ES-I3 (cell line): ENCODE results near the gene TBX4.

Experiments
- H3K36me3 ChIP-seq: 2 replicates; pipeline ENCODE4 v1.6.1; 2013; ENCODE audit warnings: mild to moderate bottlenecking, low read length, control low read depth, moderate library complexity; ENCODE audit not compliant: insufficient read depth
- H3K4me1 ChIP-seq: 2 replicates; pipeline ENCODE4 v1.6.1; 2013; ENCODE audit warnings: mild to moderate bottlenecking, control low read depth, low read length; ENCODE audit not compliant: insufficient read depth
- H3K9ac ChIP-seq: 2 replicates; pipeline ENCODE4 v1.6.1; 2013; ENCODE audit warnings: low read depth, mild to moderate bottlenecking, low read length, moderate library complexity
- H3K9me3 ChIP-seq: 2 replicates; pipeline ENCODE4 v1.6.1; 2013; ENCODE audit warnings: mild to moderate bottlenecking, low read length, moderate library complexity; ENCODE audit not compliant: control insufficient read depth, insufficient read depth

TBX4 gene

DNA sequence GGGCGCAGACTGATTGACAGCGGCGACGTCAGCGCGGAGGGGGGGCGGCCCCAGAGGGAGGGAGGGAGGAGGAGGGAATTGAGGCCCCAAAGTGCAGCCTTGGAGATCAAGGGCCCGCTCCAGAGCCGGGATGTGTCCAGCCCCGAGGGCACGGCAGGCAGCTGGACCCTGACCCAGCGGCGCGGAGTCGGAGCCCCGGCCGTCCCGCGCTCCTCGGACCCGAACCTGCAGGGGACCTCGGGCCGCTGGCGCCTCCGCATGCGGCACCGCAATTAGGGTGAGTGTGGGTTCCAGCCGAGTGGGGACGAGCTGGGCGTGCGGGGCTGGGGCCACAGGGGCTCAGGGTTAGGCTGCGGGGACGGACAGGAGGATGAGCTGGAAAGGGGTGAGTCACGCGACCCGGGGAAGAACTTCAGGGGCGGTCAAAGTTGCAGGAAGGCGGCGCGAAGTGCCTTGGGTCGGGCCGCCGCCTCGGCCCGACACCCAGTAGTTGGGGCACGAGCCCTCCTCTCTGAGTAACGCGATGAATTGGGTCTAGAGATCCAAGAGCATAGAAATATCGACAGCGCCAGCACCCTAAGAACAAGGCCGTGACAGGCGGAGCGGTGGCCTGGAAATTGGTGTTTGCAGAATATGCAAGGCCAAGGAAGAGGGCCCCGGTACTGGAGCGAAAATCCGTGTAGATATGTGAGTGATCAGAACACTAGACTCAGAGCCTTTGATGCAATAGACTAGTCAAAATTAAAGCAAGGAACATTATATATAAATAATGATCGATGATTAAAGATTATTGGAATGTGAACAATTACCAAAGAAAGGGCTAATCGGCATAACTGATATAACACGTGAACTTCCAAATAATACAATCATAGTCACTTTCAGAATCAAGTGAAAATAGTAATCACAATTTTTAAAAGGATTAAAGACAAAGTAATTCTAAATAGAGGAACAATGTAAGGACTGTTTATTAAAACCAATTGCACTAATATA, at the start of gene TBX4:
Gene TBX4 (plus strand): TSS at position 122 of the 990 bp plus-strand sequence. CDS start 4,069 bp downstream, outside the sequence.
- no peaks in the 10 kb centered on the region for H3K9me3 ChIP-seq
- H3K4me1 ChIP-seq: peaks cover 6% of the 10 kb centered on the region
- peak within 1 kb of the TSS; percentile 67; the same call in 1 of the 2 replicates for H3K9ac ChIP-seq
- H3K36me3 ChIP-seq: no peaks in the 10 kb centered on the region

- Histone ChIP-seq H3K9ac (no peak overlapping the region), H3K9me3 (no peaks in the 10 kb centered on the region), H3K36me3 (no peaks in the 10 kb centered on the region), H3K4me1 (peaks cover 20% of the 10 kb centered on the region)
Measured at GRCh38 chr17:61402978-61403800, 49.0 kb upstream of the TBX4 start.

DNA sequence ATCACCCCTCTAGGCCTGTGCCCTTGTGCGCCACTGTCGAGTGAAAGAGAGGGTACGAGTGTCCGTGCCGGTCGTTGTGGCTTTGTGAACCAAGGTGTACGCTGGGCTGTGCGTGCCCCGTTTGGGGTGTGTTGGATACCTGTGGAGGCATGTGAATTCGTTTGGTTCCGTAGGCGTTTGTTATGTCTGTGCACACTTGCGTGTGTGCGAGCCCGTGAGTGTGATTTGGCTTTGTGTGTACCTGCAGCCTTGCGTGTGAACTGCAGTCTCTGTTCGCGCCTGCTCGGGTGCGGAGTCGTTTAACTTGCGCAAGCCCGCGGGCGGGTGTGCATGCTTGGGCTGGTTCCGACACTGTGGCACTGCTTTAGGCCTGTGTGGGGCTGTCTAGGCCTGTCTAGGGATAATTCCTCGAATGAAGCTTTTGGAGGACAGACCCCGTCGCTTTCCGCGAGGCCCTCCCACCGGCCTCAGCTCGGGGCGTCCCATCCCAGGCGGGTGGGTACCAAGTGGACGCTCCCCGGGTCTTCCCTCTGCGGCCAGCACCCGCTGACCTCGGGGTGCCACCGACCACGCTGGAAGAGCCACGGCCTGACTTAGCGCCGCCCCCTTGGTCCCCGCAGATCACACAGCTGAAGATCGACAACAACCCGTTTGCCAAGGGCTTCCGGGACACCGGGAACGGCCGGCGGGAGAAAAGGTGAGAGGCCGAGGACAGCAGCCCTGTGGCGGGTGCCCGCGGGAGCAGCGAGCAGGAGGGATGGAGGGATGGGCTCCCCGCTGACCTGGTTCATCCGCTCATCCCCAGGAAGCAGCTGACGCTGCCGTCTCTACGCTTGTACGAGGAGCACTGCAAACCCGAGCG, 48.2 kb upstream of the TBX4 start:
- Histone ChIP-seq H3K4me1 (peaks cover 20% of the 10 kb centered on the region), H3K36me3 (no peaks in the 10 kb centered on the region), H3K9ac (peak overlapping the region; percentile 45; the same call in 1 of the 2 replicates), H3K9me3 (no peaks in the 10 kb centered on the region)

GRCh38 chr17:61404663-61404912, 47.6 kb upstream of the TBX4 start:
- Histone ChIP-seq H3K4me1 (peaks cover 20% of the 10 kb centered on the region), H3K36me3 (no peaks in the 10 kb centered on the region), H3K9ac (peak overlapping the region; percentile 45; the same call in 1 of the 2 replicates), H3K9me3 (no peaks in the 10 kb centered on the region)

- Histone ChIP-seq H3K9me3 (no peaks in the 10 kb centered on the region), H3K36me3 (no peaks in the 10 kb centered on the region), H3K4me1 (peaks cover 20% of the 10 kb centered on the region), H3K9ac (peak overlapping the region; percentile 45; the same call in 1 of the 2 replicates)
Measured at GRCh38 chr17:61404913-61405685, 47.1 kb upstream of the TBX4 start.

- Histone ChIP-seq H3K36me3 (no peaks in the 10 kb centered on the region), H3K9ac (no peak overlapping the region), H3K9me3 (no peaks in the 10 kb centered on the region), H3K4me1 (peaks cover 25% of the 10 kb centered on the region)
Measured at GRCh38 chr17:61405686-61406536, 46.3 kb upstream of the TBX4 start.

DNA sequence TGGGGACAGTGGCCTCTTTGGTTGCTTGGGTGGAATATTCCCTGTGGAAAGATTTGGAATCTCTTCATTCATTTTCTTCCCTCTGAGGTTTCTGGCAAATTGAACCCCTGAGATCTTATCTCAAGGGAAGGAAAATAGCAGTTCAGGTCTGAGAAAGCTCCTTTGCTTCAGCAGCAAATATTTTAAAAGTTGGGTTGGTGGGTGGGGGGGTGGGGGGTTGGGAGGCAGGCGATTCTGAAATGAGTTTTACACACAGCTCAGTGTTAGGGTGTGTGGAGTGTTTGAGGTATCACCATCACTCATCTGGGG, 45.7 kb upstream of the TBX4 start:
- no peaks in the 10 kb centered on the region for H3K36me3 ChIP-seq
- H3K4me1 ChIP-seq: peaks cover 20% of the 10 kb centered on the region; the same call in 1 of the 2 replicates
- H3K9ac ChIP-seq: no peak overlapping the region
- H3K9me3 ChIP-seq: no peaks in the 10 kb centered on the region

DNA sequence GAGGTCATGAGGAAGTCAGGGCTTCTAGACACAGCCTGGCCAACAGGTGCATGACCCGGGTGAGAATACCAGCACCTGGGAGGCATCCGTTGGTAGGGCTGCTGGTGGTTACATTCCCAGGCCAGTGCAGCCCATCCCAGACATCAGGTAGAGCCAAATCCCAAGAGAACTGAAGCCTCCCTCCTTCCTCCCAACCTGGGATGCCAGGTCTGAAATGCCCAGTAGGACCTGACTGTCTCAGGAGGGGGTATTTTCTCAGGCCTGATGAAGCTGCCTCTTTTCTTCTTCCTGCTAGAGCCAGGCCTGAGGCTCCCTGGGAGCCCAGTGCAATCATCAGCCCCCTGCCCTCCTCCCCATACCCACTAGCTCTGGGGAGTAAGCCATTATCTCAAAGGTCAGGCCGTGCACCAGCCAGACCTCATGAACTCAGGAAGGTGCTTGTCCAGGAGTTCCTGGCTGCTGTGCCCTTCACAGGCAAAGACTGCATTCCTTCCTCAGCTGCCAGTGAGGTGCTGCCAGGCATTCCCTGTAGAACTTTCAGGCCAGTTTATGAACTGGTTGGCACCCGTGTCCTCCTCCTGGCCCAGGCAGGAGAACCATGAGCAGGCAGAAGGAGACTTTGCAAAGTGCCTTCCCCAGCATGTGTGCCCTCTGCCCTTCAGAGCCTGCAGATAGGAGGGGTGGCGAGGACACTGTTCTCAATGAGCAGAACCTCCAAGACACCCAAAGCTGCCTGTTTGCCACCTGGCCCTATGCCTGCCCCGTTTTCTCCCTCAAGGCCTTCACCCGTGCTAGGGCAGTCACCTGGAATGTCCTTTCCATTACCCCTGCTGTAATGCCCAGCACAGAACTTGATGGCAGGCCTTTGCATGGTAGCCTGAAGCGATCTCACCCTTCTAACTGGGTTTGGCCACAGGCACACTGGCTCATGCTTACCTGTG, 45.0 kb upstream of the TBX4 start:
- Histone ChIP-seq H3K9ac (no peak overlapping the region), H3K36me3 (no peaks in the 10 kb centered on the region), H3K9me3 (no peaks in the 10 kb centered on the region), H3K4me1 (peaks cover 17% of the 10 kb centered on the region; the same call in 1 of the 2 replicates)

- Histone ChIP-seq H3K9me3 (no peaks in the 10 kb centered on the region), H3K4me1 (peaks cover 19% of the 10 kb centered on the region; the same call in 1 of the 2 replicates), H3K36me3 (no peaks in the 10 kb centered on the region), H3K9ac (no peak overlapping the region)
Measured at GRCh38 chr17:61408151-61409041, 43.8 kb upstream of the TBX4 start.

DNA sequence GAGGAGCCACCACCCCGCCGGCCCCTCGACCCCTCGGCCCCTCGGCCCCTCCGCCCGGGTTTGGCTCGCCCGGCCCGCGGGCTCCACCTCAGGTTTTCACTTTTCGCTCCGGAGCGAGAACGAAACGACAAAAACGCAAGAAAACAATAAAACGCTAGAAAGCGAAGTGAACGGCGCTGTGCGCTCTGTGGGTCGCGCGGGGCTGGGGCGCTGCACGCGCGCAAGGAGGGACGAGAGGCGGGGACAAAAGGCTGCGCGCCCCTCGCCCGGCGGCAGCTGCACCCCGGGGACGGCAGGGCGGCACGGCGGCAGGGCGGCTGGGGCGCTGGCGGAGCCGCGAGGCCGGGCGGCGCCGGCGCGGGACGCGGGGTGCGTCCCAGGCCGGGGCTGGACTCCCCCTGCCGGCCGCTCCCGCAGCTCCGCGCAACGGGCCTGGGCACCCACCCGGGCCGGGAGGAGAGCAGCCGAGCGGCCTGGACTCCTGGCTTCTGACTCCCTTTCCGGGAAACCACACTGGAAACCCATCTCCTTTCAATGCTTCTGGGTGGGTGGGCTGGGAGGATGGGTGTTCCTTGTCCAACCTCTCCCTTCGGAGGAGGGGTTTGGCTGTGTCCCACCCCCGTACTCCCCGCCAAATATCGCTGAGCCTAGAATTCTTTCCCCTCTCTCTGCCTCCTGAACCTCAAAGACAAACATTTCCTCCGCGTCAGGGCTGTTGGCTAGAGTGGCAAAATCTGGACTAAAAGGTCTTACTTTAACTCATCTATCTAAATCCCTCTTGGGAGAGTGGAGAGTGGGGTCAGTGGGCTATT, 42.7 kb upstream of the TBX4 start:
- Histone ChIP-seq H3K9ac (peak overlapping the region; percentile 29; the same call in 1 of the 2 replicates), H3K4me1 (peaks cover 12% of the 10 kb centered on the region; the same call in 1 of the 2 replicates), H3K9me3 (no peaks in the 10 kb centered on the region), H3K36me3 (no peaks in the 10 kb centered on the region)
